Right atrium auricular region (tissue), 2 donors: ENCODE measurements around the gene DPPA2. TPM values are rescaled to one million over a fixed set of nuclear protein-coding genes. Genes with fewer than 3 reads are reported as not detected.
"Not testable (repeated sequence)": the region's sequence is repeated elsewhere in the genome, so short reads cannot be mapped to it uniquely, and the experiment has no call there.

ENCODE experiments used
- DNase-seq: peaks from one replicate; pipeline ENCODE4 v3.0.0-alpha.2; 2019; ENCODE audit warnings: low spot score
- H3K27ac ChIP-seq, 2 donors: fragments of 200-600 bp; sonication (generic); 1 replicate in 1 of 2; 2 replicates in 1 of 2; pipeline ENCODE4 v1.5.1; 2016 to 2019
- H3K27me3 ChIP-seq, 2 donors: fragments of 200-600 bp; sonication (generic); one replicate each; pipeline versions ENCODE4 v1.5.1 to v1.6.0; 2017 to 2019
- H3K36me3 ChIP-seq: fragments of 200-600 bp; sonication (generic); one replicate; pipeline ENCODE4 v1.5.1; 2016
- H3K4me1 ChIP-seq, 2 donors: fragments of 200-600 bp; sonication (generic); one replicate each; pipeline versions ENCODE4 v1.5.1 to v1.6.0; 2017 to 2019
- H3K4me3 ChIP-seq, 2 donors: fragments of 200-600 bp; sonication (generic); 1 replicate in 1 of 2; 2 replicates in 1 of 2; pipeline ENCODE4 v1.5.1; 2017 to 2019; ENCODE audit warnings: mild to moderate bottlenecking in 1 of 2, moderate library complexity in 1 of 2
- H3K9me3 ChIP-seq, 2 donors: fragments of 200-600 bp; sonication (generic); one replicate each; pipeline ENCODE4 v1.5.1; 2019
- CTCF ChIP-seq, 2 donors: fragments of 200-600 bp; sonication (generic); IDR thresholded peaks; one replicate each; pipeline ENCODE4 v1.5.1; 2019; ENCODE audit warnings: antibody characterized with exemption in 2 of 2
- total RNA-seq, 2 donors: library from RNA; depleted of rRNA; stranded (reverse); fragments of >200 nt; gene quantifications; one replicate each; pipeline ENCODE4 v1.1.0, GENCODE V29; 2016

The DPPA2 gene
- total RNA-seq, result not detected

- Histone ChIP-seq H3K27ac (no peak within 1 kb of the TSS), H3K27me3 (no peaks in the 10 kb centered on the region), H3K36me3 (no peaks in the 10 kb centered on the region), H3K9me3 (no peaks in the 10 kb centered on the region), H3K4me3 (no peak within 1 kb of the TSS), H3K4me1 (no peaks in the 10 kb centered on the region)
- no peak for DNase-seq
- TF ChIP-seq CTCF (IDR thresholded peaks at IDR 0.05), result no peak
Measured at GRCh38 chr3:109316162-109316730, at the start of gene DPPA2. Gene DPPA2, minus strand, starts transcription at chr3:109316517. Its CDS starts 1,975 bp downstream, at chr3:109314542.

GRCh38 chr3:109364088-109364487 lies 47.8 kb upstream of the DPPA2 start:
- H3K9me3 ChIP-seq, result no peaks in the 10 kb centered on the region
- no peaks in the 10 kb centered on the region for H3K4me1 ChIP-seq
- no peaks in the 10 kb centered on the region for H3K36me3 ChIP-seq
- no peak for TF ChIP-seq CTCF (IDR thresholded peaks at IDR 0.05)
- DNase-seq, result no peak
- no peaks in the 10 kb centered on the region for H3K27me3 ChIP-seq
- no peak overlapping the region for H3K27ac ChIP-seq
- no peak overlapping the region for H3K4me3 ChIP-seq

- Histone ChIP-seq H3K4me3 (no peak overlapping the region), H3K36me3 (no peaks in the 10 kb centered on the region), H3K9me3 (no peaks in the 10 kb centered on the region), H3K27ac (no peak overlapping the region), H3K4me1 (no peaks in the 10 kb centered on the region), H3K27me3 (no peaks in the 10 kb centered on the region)
- TF ChIP-seq CTCF (IDR thresholded peaks at IDR 0.05), result no peak
- DNase-seq, result no peak
Measured at GRCh38 chr3:109363634-109364033, 47.3 kb upstream of the DPPA2 start.

GRCh38 chr3:109362823-109363222 lies 46.5 kb upstream of the DPPA2 start:
- no peaks in the 10 kb centered on the region for H3K4me1 ChIP-seq
- H3K27me3 ChIP-seq, result no peaks in the 10 kb centered on the region
- no peak for DNase-seq
- no peak for TF ChIP-seq CTCF (IDR thresholded peaks at IDR 0.05)
- no peaks in the 10 kb centered on the region for H3K9me3 ChIP-seq
- no peaks in the 10 kb centered on the region for H3K36me3 ChIP-seq
- H3K27ac ChIP-seq, result no peak overlapping the region
- no peak overlapping the region for H3K4me3 ChIP-seq

GRCh38 chr3:109358809-109359208 lies 42.5 kb upstream of the DPPA2 start:
- not testable (repeated sequence) for DNase-seq, H3K27me3 ChIP-seq

GRCh38 chr3:109356442-109357155 lies 40.3 kb upstream of the DPPA2 start:
- no peak for DNase-seq
- Histone ChIP-seq H3K27ac (no peak overlapping the region), H3K4me1 (no peaks in the 10 kb centered on the region), H3K9me3 (no peaks in the 10 kb centered on the region), H3K27me3 (no peaks in the 10 kb centered on the region), H3K4me3 (no peak overlapping the region), H3K36me3 (no peaks in the 10 kb centered on the region)
- TF ChIP-seq CTCF (IDR thresholded peaks at IDR 0.05), result no peak

More at GRCh38 chr3:109358809-109359208, 42.5 kb upstream of the DPPA2 start:
- H3K36me3 ChIP-seq, H3K9me3 ChIP-seq, H3K4me1 ChIP-seq, H3K27ac ChIP-seq, H3K4me3 ChIP-seq: not testable (repeated sequence)
